AG09309 (cell line): ENCODE data around the gene CEP350.
A peak's percentile ranks its signal among the peaks of the same experiment; 100 is the strongest.
"Not testable (repeated sequence)": the region's sequence is repeated elsewhere in the genome, so short reads cannot be mapped to it uniquely, and the experiment has no call there.

Experiments used
- DNase-seq: peaks from one replicate; pipeline ENCODE4 v3.0.0-alpha.2; 2010; ENCODE audit warnings: low read depth
- H3K4me3 ChIP-seq: 2 replicates; pipeline ENCODE4 v1.5.1; 2011; ENCODE audit warnings: mild to moderate bottlenecking, low read depth, low read length, moderate library complexity; ENCODE audit not compliant: control insufficient read depth
- CTCF ChIP-seq: IDR thresholded peaks from 2 replicates; pipeline ENCODE4 v1.5.1; 2011; ENCODE audit warnings: mild to moderate bottlenecking, low read depth, low read length, inconsistent platforms; ENCODE audit not compliant: insufficient read depth, control insufficient read depth; ENCODE audit errors: missing control alignments

Gene CEP350

GRCh38 chr1:179955287-179955680 is 674 bp downstream of the CEP350 start:
- peak overlapping the region; percentile 84 for H3K4me3 ChIP-seq
- TF ChIP-seq CTCF = no peak
- DNase-seq = no peak

GRCh38 chr1:179955731-179956130 is 1.1 kb downstream of the CEP350 start:
- TF ChIP-seq CTCF = no peak

GRCh38 chr1:179958359-179958758 is 3.7 kb downstream of the CEP350 start:
- no peak for TF ChIP-seq CTCF
- H3K4me3 ChIP-seq = no peak overlapping the region
- no peak for DNase-seq

More at GRCh38 chr1:179955731-179956130, 1.1 kb downstream of the CEP350 start:
- H3K4me3 ChIP-seq = peak overlapping the region; percentile 84
- no peak for DNase-seq

DNA sequence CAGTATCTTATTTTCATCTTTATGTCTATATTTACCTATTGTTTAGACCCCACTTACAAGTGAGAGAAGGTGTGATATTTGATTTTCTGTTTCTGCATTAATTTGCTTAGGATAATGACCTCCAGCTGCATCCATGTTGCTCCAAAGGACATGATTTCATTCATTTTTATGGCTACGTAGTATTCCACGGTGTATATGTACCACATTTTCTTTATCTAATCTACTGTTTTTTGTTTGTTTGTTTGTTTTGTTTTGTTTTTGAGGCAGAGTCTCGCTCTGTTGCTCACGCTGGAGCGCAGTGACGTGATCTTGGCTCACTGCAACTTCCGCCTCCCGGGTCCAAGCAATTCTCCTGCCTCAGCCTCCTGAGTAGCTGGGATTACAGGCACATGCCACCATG is 7.6 kb downstream of the CEP350 start:
- not testable (repeated sequence) for DNase-seq

GRCh38 chr1:179966551-179966950 is 11.9 kb downstream of the CEP350 start:
- no peak for DNase-seq
- no peak for TF ChIP-seq CTCF

More for the DNA sequence above, 7.6 kb downstream of the CEP350 start:
- not testable (repeated sequence) for H3K4me3 ChIP-seq

DNA sequence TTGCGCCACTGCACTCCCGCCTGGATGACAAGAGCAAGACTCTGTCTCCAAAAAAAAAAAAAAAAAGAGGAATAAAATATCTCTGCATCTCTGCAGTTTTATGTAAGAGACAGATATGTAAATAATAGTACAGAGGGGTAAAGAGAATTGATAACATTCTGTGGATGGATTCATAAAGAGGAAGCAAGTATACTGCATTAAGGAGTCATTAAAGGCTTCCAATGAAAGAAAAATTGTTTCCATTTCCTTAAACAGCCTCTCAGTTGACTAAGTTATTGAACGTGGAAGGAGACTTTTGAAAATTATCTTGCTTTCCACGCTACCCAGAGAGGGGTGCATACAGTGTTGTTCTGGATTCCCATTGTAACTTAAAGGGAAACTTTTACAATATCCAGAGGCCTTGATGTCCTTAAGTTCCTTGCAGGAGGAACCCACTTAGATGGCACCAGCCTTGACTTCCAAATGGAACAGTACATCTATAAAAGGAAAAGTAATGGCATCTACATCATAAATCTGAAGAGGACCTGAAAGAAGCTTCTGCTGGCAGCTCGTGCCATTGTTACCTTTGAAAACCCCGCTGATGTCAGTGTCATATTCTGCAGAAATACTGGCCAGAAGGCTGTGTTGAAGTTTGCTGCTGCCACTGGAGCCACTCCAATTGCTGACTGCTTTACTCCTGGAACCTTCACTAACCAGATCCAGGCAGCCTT is 13.8 kb downstream of the CEP350 start:
- no peak for DNase-seq
- no peak for TF ChIP-seq CTCF

More at GRCh38 chr1:179966551-179966950, 11.9 kb downstream of the CEP350 start:
- no peak overlapping the region for H3K4me3 ChIP-seq

DNA sequence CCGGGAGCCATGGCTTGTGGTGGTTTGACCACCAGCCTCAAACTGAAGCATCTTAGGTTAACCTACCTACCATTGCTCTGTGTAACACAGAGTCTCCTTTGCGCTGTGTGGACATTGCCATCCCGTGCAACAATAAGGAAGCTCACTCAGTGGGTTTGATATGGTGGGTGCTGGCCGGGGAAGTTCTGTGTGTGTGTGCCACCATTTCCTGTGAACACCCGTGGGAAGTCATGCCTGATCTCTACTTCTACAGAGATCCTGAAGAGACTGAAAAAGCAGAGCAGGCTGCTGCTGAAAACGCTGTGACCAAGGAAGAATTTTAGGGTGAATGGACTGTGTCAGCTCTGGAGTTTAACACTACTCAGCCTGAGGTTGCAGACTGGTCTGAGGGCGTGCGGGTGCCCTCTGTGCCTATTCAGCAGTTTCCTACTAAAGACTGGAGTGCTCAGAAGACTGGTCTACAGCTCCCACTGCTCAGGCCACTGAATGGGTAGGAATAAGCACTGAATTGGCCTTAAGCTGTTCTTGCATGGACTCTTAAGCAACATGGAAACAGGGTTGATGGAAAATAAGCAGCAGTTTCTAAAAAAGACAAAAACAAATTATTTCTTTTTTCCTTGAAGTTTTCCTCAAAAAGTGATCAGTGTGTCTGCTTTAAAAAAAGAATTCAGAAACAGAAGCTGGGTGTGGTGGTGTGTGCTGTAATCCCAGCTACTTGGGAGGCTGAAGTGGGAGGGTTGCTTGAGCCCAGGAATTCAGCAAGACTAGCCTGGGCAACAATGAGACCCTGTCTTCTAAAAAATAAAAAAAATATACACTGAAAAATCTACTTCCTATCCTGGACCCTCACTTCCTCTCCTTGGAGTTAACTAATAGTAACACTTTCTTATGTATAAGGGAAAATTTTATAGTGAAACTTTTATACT is 14.6 kb downstream of the CEP350 start:
- no peak overlapping the region for H3K4me3 ChIP-seq
- no peak for TF ChIP-seq CTCF
- no peak for DNase-seq

More for the DNA sequence above, 13.8 kb downstream of the CEP350 start:
- no peak overlapping the region for H3K4me3 ChIP-seq
